Liver (tissue), 2 donors: ENCODE measurements around the gene LRIT2.

Experiments used
- CTCF ChIP-seq: fragments of 150-350 bp; IDR thresholded peaks from 2 replicates; pipeline ENCODE4 v1.5.1; 2017; ENCODE audit warnings: improper control_type of control experiment, low read depth, low read length; ENCODE audit not compliant: missing input control
- MAX ChIP-seq: IDR thresholded peaks from 2 replicates; pipeline ENCODE4 v1.6.1; 2016; ENCODE audit warnings: antibody characterized with exemption
- YY1 ChIP-seq: IDR thresholded peaks from 2 replicates; pipeline ENCODE4 v1.6.1; 2016; ENCODE audit warnings: antibody characterized with exemption, mild to moderate bottlenecking
- TF ChIP-seq, protein P1 (sequence below): IDR thresholded peaks from 2 replicates; pipeline ENCODE4 v1.6.1; 2016; ENCODE audit warnings: antibody characterized with exemption, mild to moderate bottlenecking
- donor health status: healthy.

GRCh38 chr10:84208023-84208422, 17.3 kb downstream of the LRIT2 start:
- TF ChIP-seq CTCF = no peak
- TF ChIP-seq MAX = no peak
- TF ChIP-seq, protein P1, sequence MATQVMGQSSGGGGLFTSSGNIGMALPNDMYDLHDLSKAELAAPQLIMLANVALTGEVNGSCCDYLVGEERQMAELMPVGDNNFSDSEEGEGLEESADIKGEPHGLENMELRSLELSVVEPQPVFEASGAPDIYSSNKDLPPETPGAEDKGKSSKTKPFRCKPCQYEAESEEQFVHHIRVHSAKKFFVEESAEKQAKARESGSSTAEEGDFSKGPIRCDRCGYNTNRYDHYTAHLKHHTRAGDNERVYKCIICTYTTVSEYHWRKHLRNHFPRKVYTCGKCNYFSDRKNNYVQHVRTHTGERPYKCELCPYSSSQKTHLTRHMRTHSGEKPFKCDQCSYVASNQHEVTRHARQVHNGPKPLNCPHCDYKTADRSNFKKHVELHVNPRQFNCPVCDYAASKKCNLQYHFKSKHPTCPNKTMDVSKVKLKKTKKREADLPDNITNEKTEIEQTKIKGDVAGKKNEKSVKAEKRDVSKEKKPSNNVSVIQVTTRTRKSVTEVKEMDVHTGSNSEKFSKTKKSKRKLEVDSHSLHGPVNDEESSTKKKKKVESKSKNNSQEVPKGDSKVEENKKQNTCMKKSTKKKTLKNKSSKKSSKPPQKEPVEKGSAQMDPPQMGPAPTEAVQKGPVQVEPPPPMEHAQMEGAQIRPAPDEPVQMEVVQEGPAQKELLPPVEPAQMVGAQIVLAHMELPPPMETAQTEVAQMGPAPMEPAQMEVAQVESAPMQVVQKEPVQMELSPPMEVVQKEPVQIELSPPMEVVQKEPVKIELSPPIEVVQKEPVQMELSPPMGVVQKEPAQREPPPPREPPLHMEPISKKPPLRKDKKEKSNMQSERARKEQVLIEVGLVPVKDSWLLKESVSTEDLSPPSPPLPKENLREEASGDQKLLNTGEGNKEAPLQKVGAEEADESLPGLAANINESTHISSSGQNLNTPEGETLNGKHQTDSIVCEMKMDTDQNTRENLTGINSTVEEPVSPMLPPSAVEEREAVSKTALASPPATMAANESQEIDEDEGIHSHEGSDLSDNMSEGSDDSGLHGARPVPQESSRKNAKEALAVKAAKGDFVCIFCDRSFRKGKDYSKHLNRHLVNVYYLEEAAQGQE = no peak
- TF ChIP-seq YY1 = no peak
